Measurements from ENCODE around the gene USP31. TPM values are rescaled to one million over a fixed set of nuclear protein-coding genes. Genes with fewer than 3 reads are reported as not detected.

Gene USP31
- total RNA-seq, 5 donors from 2014 or later (not counting 1 experiment from before 2014, with no cell fraction given): 4.1 to 6.4 (median 5.6) TPM

DNA sequence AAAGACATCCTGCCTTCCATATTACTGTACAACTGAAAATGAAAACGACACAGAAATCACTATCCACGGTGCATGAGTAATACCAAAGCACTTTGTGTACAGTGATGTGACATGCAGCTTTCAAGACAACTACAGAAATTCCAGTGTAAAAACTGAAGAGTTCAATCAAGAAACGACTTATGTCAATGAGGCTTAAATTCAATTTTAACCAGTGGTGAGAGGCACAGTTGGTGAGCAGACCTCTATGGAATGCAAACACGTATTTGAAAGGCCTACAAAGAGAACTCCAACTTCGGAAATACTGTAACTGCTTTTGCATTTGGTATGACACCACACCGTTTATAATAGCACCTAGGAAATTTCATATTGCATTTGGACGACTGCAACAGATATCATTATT, 87.6 kb downstream of the USP31 start:
- WGBS (ENCODE audit: insufficient coverage): 64% methylated on average over 4 of the region's 7 CpGs
- H3K27ac ChIP-seq (ENCODE audit: low read length): no peak overlapping the region
- no peaks in the 10 kb centered on the region for H3K4me1 ChIP-seq (ENCODE audit: control insufficient read depth in 1 of 2, extremely low read depth in 1 of 2, insufficient read depth in 2 of 2, low read length in 2 of 2)
- H3K4me3 Mint-ChIP-seq: no peak overlapping the region
- no peaks in the 10 kb centered on the region for H3K9me3 ChIP-seq
- H3K4me1 Mint-ChIP-seq: peaks cover 0 to 5% (median 2%) of the 10 kb centered on the region in 3 donors
- peaks cover 16 to 20% of the 10 kb centered on the region in 2 donors for H3K27me3 Mint-ChIP-seq
- DNase-seq: no peak
- no peak for ATAC-seq (replicated peaks in 1 of 4)
- ChIA-PET POLR2A (no interaction called here), CTCF (no interaction called here)
- no peaks in the 10 kb centered on the region for H3K9me3 Mint-ChIP-seq
- no peak overlapping the region for H3K27ac Mint-ChIP-seq
- peaks cover 0 to 5% of the 10 kb centered on the region in 2 experiments for H3K27me3 ChIP-seq (replicated peaks in 1 of 2; ENCODE audit: control insufficient read depth in 2 of 2, extremely low read depth in 1 of 2, insufficient read depth in 2 of 2, low read length in 1 of 2)
- no peak overlapping the region for H3K4me3 ChIP-seq (ENCODE audit: control insufficient read depth in 1 of 2, extremely low read depth in 1 of 2, low read length in 1 of 2)
- no peaks in the 10 kb centered on the region for H3K36me3 Mint-ChIP-seq
- no peaks in the 10 kb centered on the region for H3K36me3 ChIP-seq (ENCODE audit: control insufficient read depth in 2 of 2, extremely low read depth in 1 of 2, insufficient read depth in 1 of 2, low read length in 1 of 2)

DNA sequence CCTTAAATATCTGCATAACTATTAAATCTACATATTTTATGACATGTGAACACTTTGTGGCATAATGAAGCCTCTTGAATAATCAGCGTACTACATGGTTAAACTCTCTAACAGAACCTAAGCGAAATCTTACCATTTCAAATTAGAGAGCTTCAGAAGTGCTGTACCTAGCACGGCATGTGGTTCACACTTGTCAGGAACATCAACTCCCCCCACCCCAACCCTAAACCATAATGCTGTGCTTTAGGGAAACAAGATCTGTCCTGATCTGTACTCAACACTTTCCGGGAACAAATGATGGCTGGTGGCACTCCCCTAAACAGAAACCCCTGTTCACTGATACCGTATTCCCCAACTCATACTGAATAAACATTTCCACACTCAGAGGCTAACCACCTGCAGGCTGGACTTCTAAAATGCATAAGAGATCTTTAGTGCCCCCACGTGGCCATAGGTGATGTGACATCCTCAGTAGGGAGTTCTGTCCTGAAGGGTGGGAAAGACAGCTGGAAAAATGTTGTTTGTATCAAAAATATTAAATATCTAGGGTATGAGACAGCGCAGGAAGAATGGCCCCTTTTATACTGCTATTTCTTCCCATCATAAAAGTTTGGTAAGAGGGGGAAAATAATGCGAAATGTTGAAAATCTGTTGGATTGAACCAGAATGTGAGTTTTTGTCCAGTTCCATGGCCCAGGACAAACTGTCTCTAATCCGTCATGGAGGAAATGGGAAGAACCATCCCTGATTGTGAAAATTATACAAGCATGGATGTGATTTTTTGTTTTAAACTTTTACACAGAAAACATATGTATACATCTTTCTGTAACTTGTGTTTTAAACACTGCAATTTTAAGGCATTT, 88.6 kb downstream of the USP31 start:
- no peaks in the 10 kb centered on the region for H3K9me3 ChIP-seq
- WGBS (ENCODE audit: insufficient coverage): 33% methylated on average over 2 of the region's 9 CpGs
- CTCF ChIA-PET: no interaction called here
- no peaks in the 10 kb centered on the region for H3K36me3 ChIP-seq (ENCODE audit: control insufficient read depth in 2 of 2, extremely low read depth in 1 of 2, insufficient read depth in 1 of 2, low read length in 1 of 2)
- no peaks in the 10 kb centered on the region for H3K4me1 ChIP-seq (ENCODE audit: control insufficient read depth in 1 of 2, extremely low read depth in 1 of 2, insufficient read depth in 2 of 2, low read length in 2 of 2)
- no peaks in the 10 kb centered on the region for H3K9me3 Mint-ChIP-seq
- H3K4me3 ChIP-seq (ENCODE audit: control insufficient read depth in 1 of 2, extremely low read depth in 1 of 2, low read length in 1 of 2): no peak overlapping the region
- peaks cover 0 to 5% (median 2%) of the 10 kb centered on the region in 3 donors for H3K4me1 Mint-ChIP-seq
- no peak overlapping the region for H3K4me3 Mint-ChIP-seq
- peaks cover 18 to 24% of the 10 kb centered on the region in 2 donors for H3K27me3 Mint-ChIP-seq
- no peak overlapping the region for H3K27ac ChIP-seq (ENCODE audit: low read length)
- H3K27ac Mint-ChIP-seq: no peak overlapping the region
- ATAC-seq (replicated peaks in 1 of 4): peak in 3 of 4 experiments; percentile 52 to 68 (median 65)
- peak in 33 of 35 experiments; percentile 9 to 70 (median 39) for DNase-seq
- no peaks in the 10 kb centered on the region for H3K36me3 Mint-ChIP-seq
- peaks cover 0 to 5% of the 10 kb centered on the region in 2 experiments for H3K27me3 ChIP-seq (replicated peaks in 1 of 2; ENCODE audit: control insufficient read depth in 2 of 2, extremely low read depth in 1 of 2, insufficient read depth in 2 of 2, low read length in 1 of 2)
- POLR2A ChIA-PET: interaction anchor here in 1 of 2 donors (0.6 kb wide), 1 partner anchor 302 kb away, joined by 3 read pairs; no protein-coding TSS in a partner anchor

DNA sequence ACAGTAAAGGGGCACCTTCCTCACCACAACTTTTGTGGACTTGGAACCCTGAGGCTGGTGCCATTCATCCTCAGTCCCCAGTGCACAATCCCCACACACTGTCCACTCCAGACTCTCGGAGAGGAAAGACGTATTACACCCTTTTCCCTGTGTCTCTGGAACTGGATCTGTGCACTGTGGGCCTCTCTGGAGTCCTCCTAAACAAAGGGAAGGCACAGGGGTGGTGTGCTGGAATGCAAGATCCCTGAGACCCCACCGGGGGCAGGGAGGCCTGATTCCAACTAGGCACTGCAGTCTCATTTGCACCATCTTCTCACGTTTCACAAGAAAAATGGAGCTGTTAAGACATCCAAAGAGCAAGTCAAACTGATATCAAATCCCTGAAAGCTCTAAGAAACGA, 89.8 kb downstream of the USP31 start:
- Mint-ChIP-seq H3K27ac (no peak overlapping the region), H3K4me3 (no peak overlapping the region), H3K9me3 (no peaks in the 10 kb centered on the region), H3K36me3 (no peaks in the 10 kb centered on the region), H3K4me1 (peaks cover 0 to 2% (median 2%) of the 10 kb centered on the region in 3 donors), H3K27me3 (peaks cover 23 to 28% of the 10 kb centered on the region in 2 donors)
- H3K36me3 ChIP-seq (ENCODE audit: control insufficient read depth in 2 of 2, extremely low read depth in 1 of 2, insufficient read depth in 1 of 2, low read length in 1 of 2): no peaks in the 10 kb centered on the region
- 21% methylated on average over 2 of the region's 5 CpGs for WGBS (ENCODE audit: insufficient coverage)
- H3K27ac ChIP-seq (ENCODE audit: low read length): no peak overlapping the region
- CTCF ChIA-PET: interaction anchor here in 1 of 2 donors (0.6 kb wide), 1 partner anchor 12 kb away, joined by 3 read pairs; no protein-coding TSS in a partner anchor
- H3K4me1 ChIP-seq (ENCODE audit: control insufficient read depth in 1 of 2, extremely low read depth in 1 of 2, insufficient read depth in 2 of 2, low read length in 2 of 2): no peaks in the 10 kb centered on the region
- peaks cover 0 to 7% of the 10 kb centered on the region in 2 experiments for H3K27me3 ChIP-seq (replicated peaks in 1 of 2; ENCODE audit: control insufficient read depth in 2 of 2, extremely low read depth in 1 of 2, insufficient read depth in 2 of 2, low read length in 1 of 2)
- no peaks in the 10 kb centered on the region for H3K9me3 ChIP-seq
- ATAC-seq (replicated peaks in 1 of 4) (no peak), DNase-seq (no peak)
- no peak overlapping the region for H3K4me3 ChIP-seq (ENCODE audit: control insufficient read depth in 1 of 2, extremely low read depth in 1 of 2, low read length in 1 of 2)
- POLR2A ChIA-PET: no interaction called here

DNA sequence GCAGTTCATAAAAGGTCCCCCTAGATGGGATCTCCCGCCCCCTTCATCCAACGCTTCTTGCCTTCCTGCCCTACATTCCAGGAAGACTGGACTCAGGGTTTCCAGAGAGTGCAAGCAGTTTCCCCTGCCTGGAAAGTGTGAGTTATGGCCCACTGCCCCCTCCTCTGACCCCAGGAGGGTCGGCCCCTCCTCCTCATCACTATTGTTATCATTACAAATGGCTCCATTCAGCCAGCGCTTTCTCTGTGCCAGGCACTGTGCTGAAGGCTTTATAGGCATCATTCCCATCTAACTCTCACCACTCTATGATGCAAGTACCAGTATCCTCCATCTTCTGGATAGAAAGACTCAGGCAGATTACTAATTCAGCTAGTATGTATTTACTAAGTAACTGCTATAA, 90.7 kb downstream of the USP31 start:
- no peaks in the 10 kb centered on the region for H3K36me3 Mint-ChIP-seq
- H3K27ac Mint-ChIP-seq: no peak overlapping the region
- no peak overlapping the region for H3K4me3 Mint-ChIP-seq
- ChIA-PET POLR2A (no interaction called here), CTCF (no interaction called here)
- Histone ChIP-seq H3K4me1 (ENCODE audit: control insufficient read depth in 1 of 2, extremely low read depth in 1 of 2, insufficient read depth in 2 of 2, low read length in 2 of 2) (no peaks in the 10 kb centered on the region), H3K27me3 (replicated peaks in 1 of 2; ENCODE audit: control insufficient read depth in 2 of 2, extremely low read depth in 1 of 2, insufficient read depth in 2 of 2, low read length in 1 of 2) (peaks cover 0 to 7% of the 10 kb centered on the region in 2 experiments), H3K9me3 (no peaks in the 10 kb centered on the region), H3K36me3 (ENCODE audit: control insufficient read depth in 2 of 2, extremely low read depth in 1 of 2, insufficient read depth in 1 of 2, low read length in 1 of 2) (no peaks in the 10 kb centered on the region), H3K4me3 (ENCODE audit: control insufficient read depth in 1 of 2, extremely low read depth in 1 of 2, low read length in 1 of 2) (no peak overlapping the region), H3K27ac (ENCODE audit: low read length) (no peak overlapping the region)
- H3K4me1 Mint-ChIP-seq: peaks cover 0 to 2% (median 2%) of the 10 kb centered on the region in 3 donors
- 54% methylated on average over 2 of the region's 4 CpGs for WGBS (ENCODE audit: insufficient coverage)
- peaks cover 23 to 28% of the 10 kb centered on the region in 2 donors for H3K27me3 Mint-ChIP-seq
- no peak for ATAC-seq (replicated peaks in 1 of 4)
- DNase-seq: no peak
- no peaks in the 10 kb centered on the region for H3K9me3 Mint-ChIP-seq

DNA sequence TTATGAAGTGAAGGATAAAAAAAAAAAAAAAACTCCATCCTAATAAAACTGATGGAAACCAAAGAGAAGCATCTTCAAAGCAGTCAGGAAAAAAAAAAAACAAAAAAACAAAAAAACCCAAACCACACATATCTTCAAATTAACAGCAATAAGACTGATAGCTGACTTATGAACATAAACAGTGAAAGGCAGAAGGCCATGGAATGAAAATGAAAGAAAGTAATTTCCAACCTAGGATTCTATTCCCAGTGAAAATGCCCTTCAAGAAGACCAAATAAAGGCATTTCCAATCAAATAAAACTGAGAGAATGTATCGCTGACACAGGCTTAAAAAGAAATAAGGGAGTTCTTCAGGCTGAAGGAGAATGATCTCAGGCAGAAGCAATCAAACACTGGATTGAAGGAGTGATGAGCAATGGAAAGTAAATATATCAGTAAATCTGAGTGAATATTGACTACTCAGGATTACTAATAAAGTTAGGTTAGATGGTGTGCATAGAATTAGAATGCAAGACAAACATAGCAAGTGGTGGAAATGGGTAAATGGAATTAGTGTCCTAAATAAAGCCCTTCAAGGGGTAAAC, 92.1 kb downstream of the USP31 start:
- Mint-ChIP-seq H3K36me3 (no peaks in the 10 kb centered on the region), H3K27ac (no peak overlapping the region), H3K9me3 (no peaks in the 10 kb centered on the region), H3K27me3 (peaks cover 32 to 35% of the 10 kb centered on the region in 2 donors), H3K4me3 (no peak overlapping the region), H3K4me1 (peaks cover 0 to 2% (median 2%) of the 10 kb centered on the region in 3 donors)
- Histone ChIP-seq H3K4me3 (ENCODE audit: control insufficient read depth in 1 of 2, extremely low read depth in 1 of 2, low read length in 1 of 2) (no peak overlapping the region), H3K9me3 (no peaks in the 10 kb centered on the region), H3K4me1 (ENCODE audit: control insufficient read depth in 1 of 2, extremely low read depth in 1 of 2, insufficient read depth in 2 of 2, low read length in 2 of 2) (no peaks in the 10 kb centered on the region), H3K27me3 (replicated peaks in 1 of 2; ENCODE audit: control insufficient read depth in 2 of 2, extremely low read depth in 1 of 2, insufficient read depth in 2 of 2, low read length in 1 of 2) (peaks cover 0 to 17% of the 10 kb centered on the region in 2 experiments), H3K27ac (ENCODE audit: low read length) (no peak overlapping the region), H3K36me3 (ENCODE audit: control insufficient read depth in 2 of 2, extremely low read depth in 1 of 2, insufficient read depth in 1 of 2, low read length in 1 of 2) (no peaks in the 10 kb centered on the region)
- ChIA-PET CTCF (interaction anchor here in 1 of 2 donors (0.8 kb wide), 1 partner anchor 690 kb away, joined by 3 read pairs; no protein-coding TSS in a partner anchor), POLR2A (interaction anchor here (0.5 to 0.6 kb wide), 2 partner anchors 8 to 13 kb away, joined by 3 read pairs; no protein-coding TSS in a partner anchor)
- ATAC-seq (replicated peaks in 1 of 4) (no peak), DNase-seq (no peak)
- no CpG with 5 or more reads among the region's 1 CpG for WGBS (ENCODE audit: insufficient coverage)

DNA sequence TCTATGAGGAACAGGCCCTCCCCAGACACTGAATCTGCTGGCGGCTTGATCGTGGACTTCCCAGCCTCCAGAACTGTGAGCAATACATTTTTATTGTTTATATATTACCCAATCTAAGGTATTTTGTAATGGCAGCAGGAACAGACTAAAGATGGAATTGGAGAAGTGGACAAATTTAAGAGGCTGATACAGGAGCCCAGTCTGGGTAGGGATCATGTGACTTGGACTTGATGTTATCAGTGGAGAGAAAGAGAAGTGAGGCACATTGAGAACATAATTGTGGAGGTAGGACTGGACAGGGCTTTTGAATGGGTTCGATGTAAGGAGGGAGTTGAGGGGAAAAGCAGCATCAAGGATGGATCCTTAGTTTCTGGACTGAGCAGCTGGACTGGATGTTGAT, 93.8 kb downstream of the USP31 start:
- DNase-seq (no peak), ATAC-seq (replicated peaks in 1 of 4) (no peak)
- Histone ChIP-seq H3K4me1 (ENCODE audit: control insufficient read depth in 1 of 2, extremely low read depth in 1 of 2, insufficient read depth in 2 of 2, low read length in 2 of 2) (no peaks in the 10 kb centered on the region), H3K4me3 (ENCODE audit: control insufficient read depth in 1 of 2, extremely low read depth in 1 of 2, low read length in 1 of 2) (no peak overlapping the region), H3K36me3 (ENCODE audit: control insufficient read depth in 2 of 2, extremely low read depth in 1 of 2, insufficient read depth in 1 of 2, low read length in 1 of 2) (no peaks in the 10 kb centered on the region), H3K27ac (ENCODE audit: low read length) (no peak overlapping the region), H3K9me3 (no peaks in the 10 kb centered on the region), H3K27me3 (replicated peaks in 1 of 2; ENCODE audit: control insufficient read depth in 2 of 2, extremely low read depth in 1 of 2, insufficient read depth in 2 of 2, low read length in 1 of 2) (peaks cover 0 to 28% of the 10 kb centered on the region in 2 experiments)
- WGBS (ENCODE audit: insufficient coverage): 50% methylated on average over 1 of the region's 3 CpGs
- H3K4me1 Mint-ChIP-seq: peaks cover 0 to under 1% (median 0%) of the 10 kb centered on the region in 3 donors
- ChIA-PET POLR2A (no interaction called here), CTCF (no interaction called here)
- no peak overlapping the region for H3K4me3 Mint-ChIP-seq
- no peaks in the 10 kb centered on the region for H3K9me3 Mint-ChIP-seq
- no peak overlapping the region for H3K27ac Mint-ChIP-seq
- H3K27me3 Mint-ChIP-seq: peaks cover 35 to 43% of the 10 kb centered on the region in 2 donors
- H3K36me3 Mint-ChIP-seq: no peaks in the 10 kb centered on the region

All from T-cell (primary cell).